OCI-LY7 (cell line): ENCODE measurements around the gene AMPD3.

Source experiments
- EZH2phosphoT487 ChIP-seq: fragments of 200-600 bp; sonication (generic); IDR thresholded peaks from 2 replicates; pipeline ENCODE4 v1.6.1; 2018; ENCODE audit warnings: low read depth, borderline replicate concordance, mild to moderate bottlenecking, mixed run types, antibody characterized with exemption, low read length, moderate library complexity, mixed read lengths
- TF ChIP-seq, protein P1 (sequence below): fragments of 200-600 bp; sonication (generic); conservative IDR thresholded peaks from 2 replicates; pipeline ENCODE4 v1.5.1; 2014; ENCODE audit warnings: mild to moderate bottlenecking, antibody characterized with exemption, low read length, moderate library complexity, mixed read lengths

DNA sequence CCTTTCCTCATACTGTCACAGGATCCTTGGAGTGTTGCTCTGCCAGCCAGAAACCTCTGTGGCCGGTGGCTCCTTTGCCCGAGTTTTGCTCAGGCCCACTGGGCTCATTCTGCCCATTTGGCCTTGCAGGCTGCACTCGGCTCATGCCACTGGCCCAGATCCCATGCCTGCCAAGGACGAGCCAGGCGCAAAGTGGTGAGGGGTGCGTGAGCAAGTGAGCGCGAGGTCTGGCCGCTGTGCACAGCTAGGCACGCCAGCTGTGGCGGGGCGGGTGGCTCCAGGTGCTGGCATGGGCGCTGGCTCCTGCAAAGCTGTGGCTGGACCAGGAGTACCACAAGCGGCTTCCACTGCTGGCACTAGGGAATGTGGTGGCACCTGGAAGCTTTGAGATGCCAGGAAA is 88.7 kb downstream of the AMPD3 start:
- TF ChIP-seq, protein P1, sequence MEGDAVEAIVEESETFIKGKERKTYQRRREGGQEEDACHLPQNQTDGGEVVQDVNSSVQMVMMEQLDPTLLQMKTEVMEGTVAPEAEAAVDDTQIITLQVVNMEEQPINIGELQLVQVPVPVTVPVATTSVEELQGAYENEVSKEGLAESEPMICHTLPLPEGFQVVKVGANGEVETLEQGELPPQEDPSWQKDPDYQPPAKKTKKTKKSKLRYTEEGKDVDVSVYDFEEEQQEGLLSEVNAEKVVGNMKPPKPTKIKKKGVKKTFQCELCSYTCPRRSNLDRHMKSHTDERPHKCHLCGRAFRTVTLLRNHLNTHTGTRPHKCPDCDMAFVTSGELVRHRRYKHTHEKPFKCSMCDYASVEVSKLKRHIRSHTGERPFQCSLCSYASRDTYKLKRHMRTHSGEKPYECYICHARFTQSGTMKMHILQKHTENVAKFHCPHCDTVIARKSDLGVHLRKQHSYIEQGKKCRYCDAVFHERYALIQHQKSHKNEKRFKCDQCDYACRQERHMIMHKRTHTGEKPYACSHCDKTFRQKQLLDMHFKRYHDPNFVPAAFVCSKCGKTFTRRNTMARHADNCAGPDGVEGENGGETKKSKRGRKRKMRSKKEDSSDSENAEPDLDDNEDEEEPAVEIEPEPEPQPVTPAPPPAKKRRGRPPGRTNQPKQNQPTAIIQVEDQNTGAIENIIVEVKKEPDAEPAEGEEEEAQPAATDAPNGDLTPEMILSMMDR, result no peak
- TF ChIP-seq EZH2phosphoT487, result no peak
